ENCODE results near the gene RNF125. TPM values are rescaled to one million over a fixed set of nuclear protein-coding genes. Genes with fewer than 3 reads are reported as not detected.

RNF125 gene
- total and polyA plus RNA-seq, 9 of the 15 experiments (the other 6 are each of a cell fraction or from before 2014, with no cell fraction given): 0.01 to 0.29 (median 0.07) TPM; not detected in 1

- no peak for TF ChIP-seq U2AF2 (optimal IDR thresholded peaks at IDR 0.05; ENCODE audit: low read depth, low read length)
- no peak for TF ChIP-seq HNRNPLL (IDR thresholded peaks at IDR 0.05; ENCODE audit: low read depth, low read length, poor library complexity, severe bottlenecking)
- no peak for TF ChIP-seq ZNF778 (CRISPR knock-in tag; IDR thresholded peaks at IDR 0.05)
- peak; percentile 44 to 83 for TF ChIP-seq E2F6 (IDR thresholded peaks at IDR 0.05; ENCODE audit: borderline replicate concordance in 1 of 2, extremely low read depth in 1 of 2, insufficient read depth in 1 of 2, insufficient read length in 1 of 2, low read depth in 1 of 2, low read length in 1 of 2, poor library complexity in 1 of 2, severe bottlenecking in 1 of 2)
- TF ChIP-seq CC2D1A (IDR thresholded peaks at IDR 0.05): no peak
- TF ChIP-seq ZNF668 (CRISPR knock-in tag; IDR thresholded peaks at IDR 0.05): no peak
- TF ChIP-seq SRSF7 (optimal IDR thresholded peaks at IDR 0.05; ENCODE audit: low read depth, low read length): no peak
- no peak for TF ChIP-seq ZNF3 (CRISPR knock-in tag; IDR thresholded peaks at IDR 0.05)
- TF ChIP-seq ZNF318 (IDR thresholded peaks at IDR 0.05; ENCODE audit: borderline replicate concordance in 1 of 2, low read depth in 1 of 2): no peak
- TF ChIP-seq CHD4 (IDR thresholded peaks at IDR 0.05; ENCODE audit: insufficient read depth, insufficient replicate concordance, low read depth, low read length, poor library complexity, severe bottlenecking): no peak
- TF ChIP-seq ZNF280A (IDR thresholded peaks at IDR 0.05; ENCODE audit: low read depth, partially characterized antibody): no peak
- no peak for TF ChIP-seq FOSL1 (tag; conservative IDR thresholded peaks at IDR 0.05)
- no peak for TF ChIP-seq GTF2E2 (tag; IDR thresholded peaks at IDR 0.05)
- TF ChIP-seq IRF9 (tag; IDR thresholded peaks at IDR 0.05): no peak
- no peak for TF ChIP-seq HDGF (IDR thresholded peaks at IDR 0.05)
Measured at GRCh38 chr18:32092422-32093101, 73.9 kb downstream of the RNF125 start (continued).
